Nephron progenitor cell (in vitro differentiated cells): ENCODE results near the gene CASP10.

ENCODE experiments used
- DNase-seq: peaks from one replicate; pipeline ENCODE4 v3.0.0; 2021
- H3K27ac Mint-ChIP-seq: 2 replicates; pipeline ENCODE4 v1.8.0; 2021; ENCODE audit warnings: mild to moderate bottlenecking, moderate library complexity, mixed read lengths
- H3K27me3 Mint-ChIP-seq: 2 replicates; pipeline ENCODE4 v1.8.0; 2021; ENCODE audit warnings: mild to moderate bottlenecking, low read depth, mixed read lengths; ENCODE audit not compliant: poor library complexity
- H3K36me3 Mint-ChIP-seq: 2 replicates; pipeline ENCODE4 v1.8.0; 2021; ENCODE audit warnings: low read depth, mixed read lengths
- H3K4me1 Mint-ChIP-seq: 2 replicates; pipeline ENCODE4 v1.8.0; 2021; ENCODE audit warnings: mixed read lengths
- H3K4me3 Mint-ChIP-seq: 2 replicates; pipeline ENCODE4 v1.8.0; 2021; ENCODE audit warnings: mild to moderate bottlenecking, moderate library complexity, mixed read lengths
- H3K9me3 Mint-ChIP-seq: 2 replicates; pipeline ENCODE4 v1.8.0; 2021; ENCODE audit warnings: mild to moderate bottlenecking, moderate library complexity, mixed read lengths
- CTCF ChIP-seq: fragments of 200-600 bp; sonication (generic); IDR thresholded peaks from 2 replicates; pipeline ENCODE4 v1.5.0; 2021; ENCODE audit warnings: antibody characterized with exemption

The CASP10 gene

DNA sequence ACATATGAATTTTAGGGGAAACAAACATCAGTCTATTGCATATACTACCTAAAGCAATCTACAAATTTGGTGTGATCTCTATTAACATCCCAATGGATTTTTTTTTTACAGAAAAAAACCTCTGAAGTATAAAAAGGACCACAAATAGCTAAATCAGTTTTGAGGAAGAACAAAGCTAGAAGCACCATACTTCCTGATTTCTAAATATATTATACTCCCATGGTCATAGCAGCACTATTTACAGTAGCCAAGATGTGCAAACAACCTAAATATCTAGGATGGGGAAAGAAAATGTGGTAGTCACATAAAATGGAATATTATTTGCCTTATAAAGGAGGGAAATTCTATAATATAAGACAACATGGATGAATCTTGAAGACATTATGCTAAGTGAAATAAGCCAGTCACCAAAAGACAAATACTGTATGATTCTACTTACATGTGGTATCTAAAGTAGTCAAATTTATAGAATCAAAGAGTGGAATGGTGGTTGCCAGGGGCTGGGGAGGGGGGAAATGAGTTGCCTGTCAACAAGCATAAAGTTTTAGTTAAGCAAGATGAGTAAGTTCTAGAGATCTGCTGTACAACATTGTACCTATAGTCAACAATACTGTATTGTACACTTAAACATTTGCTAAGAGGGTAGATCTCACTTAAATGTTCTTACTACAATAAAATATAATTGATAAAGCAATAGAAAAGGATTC lies 59.8 kb downstream of the CASP10 start:
- no peak overlapping the region for H3K27ac Mint-ChIP-seq
- peaks cover 3% of the 10 kb centered on the region for H3K27me3 Mint-ChIP-seq
- no peaks in the 10 kb centered on the region for H3K4me1 Mint-ChIP-seq
- H3K4me3 Mint-ChIP-seq: no peak overlapping the region
- no peaks in the 10 kb centered on the region for H3K36me3 Mint-ChIP-seq
- H3K9me3 Mint-ChIP-seq: peaks cover 29% of the 10 kb centered on the region
- no peak for TF ChIP-seq CTCF
- DNase-seq: no peak

GRCh38 chr2:201244829-201245228 lies 61.9 kb downstream of the CASP10 start:
- no peak for DNase-seq
- Mint-ChIP-seq H3K9me3 (peaks cover 24% of the 10 kb centered on the region), H3K4me1 (no peaks in the 10 kb centered on the region), H3K27me3 (peaks cover 3% of the 10 kb centered on the region), H3K36me3 (no peaks in the 10 kb centered on the region), H3K27ac (no peak overlapping the region), H3K4me3 (no peak overlapping the region)
- no peak for TF ChIP-seq CTCF

DNA sequence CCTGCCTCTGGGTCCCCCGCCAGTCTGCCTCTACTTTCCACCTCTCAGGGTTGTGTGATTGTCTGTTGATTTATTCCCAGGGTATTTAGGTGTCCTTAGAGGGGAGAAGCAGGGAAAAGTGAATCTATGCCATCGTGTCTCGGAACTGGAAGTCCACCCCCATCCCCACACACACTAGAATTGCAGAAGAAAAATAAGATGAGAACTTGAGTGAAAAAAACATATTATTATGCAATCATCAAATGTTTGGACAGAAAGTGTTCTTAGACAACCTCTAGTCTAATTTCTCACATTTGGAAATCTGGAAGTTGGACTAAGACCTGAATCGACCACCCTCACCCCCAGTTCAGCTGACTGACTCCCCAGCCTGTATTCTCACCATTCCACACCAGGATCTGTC lies 63.3 kb downstream of the CASP10 start:
- peaks cover 15% of the 10 kb centered on the region for H3K9me3 Mint-ChIP-seq
- H3K4me1 Mint-ChIP-seq: no peaks in the 10 kb centered on the region
- no peaks in the 10 kb centered on the region for H3K36me3 Mint-ChIP-seq
- no peak for TF ChIP-seq CTCF
- peaks cover 6% of the 10 kb centered on the region for H3K27me3 Mint-ChIP-seq
- no peak for DNase-seq
- no peak overlapping the region for H3K27ac Mint-ChIP-seq
- H3K4me3 Mint-ChIP-seq: no peak overlapping the region

- Mint-ChIP-seq H3K27me3 (peaks cover 12% of the 10 kb centered on the region), H3K9me3 (peaks cover 4% of the 10 kb centered on the region), H3K36me3 (no peaks in the 10 kb centered on the region), H3K4me3 (no peak overlapping the region), H3K27ac (no peak overlapping the region), H3K4me1 (no peaks in the 10 kb centered on the region)
- no peak for DNase-seq
- TF ChIP-seq CTCF: no peak
Observed at GRCh38 chr2:201248288-201248844, 65.4 kb downstream of the CASP10 start.

- Mint-ChIP-seq H3K27me3 (peaks cover 12% of the 10 kb centered on the region), H3K36me3 (no peaks in the 10 kb centered on the region), H3K27ac (no peak overlapping the region), H3K4me3 (no peak overlapping the region), H3K9me3 (peaks cover 4% of the 10 kb centered on the region), H3K4me1 (peaks cover 8% of the 10 kb centered on the region)
- TF ChIP-seq CTCF: no peak
- DNase-seq: no peak
Observed at GRCh38 chr2:201249889-201250288, 66.9 kb downstream of the CASP10 start.

GRCh38 chr2:201250741-201251140 lies 67.8 kb downstream of the CASP10 start:
- no peak for TF ChIP-seq CTCF
- Mint-ChIP-seq H3K4me3 (no peak overlapping the region), H3K9me3 (peaks cover 4% of the 10 kb centered on the region), H3K36me3 (no peaks in the 10 kb centered on the region), H3K27me3 (peaks cover 9% of the 10 kb centered on the region), H3K4me1 (peaks cover 13% of the 10 kb centered on the region), H3K27ac (no peak overlapping the region)
- DNase-seq: no peak
